GM08714 (cell line): ENCODE data around the gene TFCP2.
"Not testable (repeated sequence)": the region's sequence is repeated elsewhere in the genome, so short reads cannot be mapped to it uniquely, and the experiment has no call there.

Experiments used
- H3K4me3 ChIP-seq: fragments of 200-500 bp; sonication (Bioruptor generic); 2 replicates; pipeline ENCODE4 v1.5.1; 2014; ENCODE audit warnings: mild to moderate bottlenecking, low read length, inconsistent platforms
- ZNF274 ChIP-seq: IDR thresholded peaks from 2 replicates; pipeline ENCODE4 v1.6.1; 2012; ENCODE audit warnings: mild to moderate bottlenecking, low read depth, low read length

TFCP2 gene

DNA sequence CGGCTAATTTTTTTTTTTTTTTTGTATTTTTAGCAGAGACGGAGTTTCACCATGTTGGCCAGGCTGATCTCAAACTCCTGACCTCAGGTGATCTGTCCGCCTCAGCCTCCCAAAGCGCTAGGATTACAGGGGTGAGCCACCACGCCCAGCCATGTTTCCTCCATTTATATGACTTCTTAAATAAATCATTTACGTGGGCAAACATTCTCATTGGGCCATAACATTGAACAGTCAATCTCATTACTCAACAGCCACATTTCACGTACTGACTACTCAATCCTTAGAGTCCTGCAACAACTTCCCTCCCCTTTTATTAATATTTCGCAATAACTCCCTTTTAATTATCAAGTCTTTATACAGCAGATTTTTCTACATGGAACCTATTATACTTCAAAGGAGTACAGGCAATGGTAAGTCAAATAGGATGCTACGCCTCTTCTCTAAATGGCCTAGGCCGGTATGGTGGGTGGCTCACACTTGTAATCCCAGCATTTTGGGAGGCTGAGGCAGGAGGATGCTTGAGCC, 82.2 kb downstream of the TFCP2 start:
- TF ChIP-seq ZNF274 = no peak
- no peak overlapping the region for H3K4me3 ChIP-seq

DNA sequence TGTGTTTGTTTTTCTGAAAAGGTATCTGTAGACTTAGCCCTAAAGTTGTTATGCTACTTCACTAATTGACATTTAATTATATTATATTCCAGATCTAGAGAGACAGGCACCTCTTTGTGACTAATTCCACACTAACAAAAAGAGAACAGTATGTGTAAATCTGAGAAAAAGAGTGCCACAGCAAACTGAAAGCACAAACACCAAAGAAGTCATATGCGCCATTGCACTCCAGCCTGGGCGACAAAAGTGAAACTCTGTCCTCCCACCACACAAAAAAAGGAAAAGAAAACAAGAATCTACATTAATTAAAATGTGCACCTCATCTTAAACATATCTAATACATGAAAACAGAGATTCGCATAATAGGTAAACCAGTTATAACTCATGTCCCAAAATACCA, 85.1 kb downstream of the TFCP2 start:
- no peak overlapping the region for H3K4me3 ChIP-seq
- no peak for TF ChIP-seq ZNF274

DNA sequence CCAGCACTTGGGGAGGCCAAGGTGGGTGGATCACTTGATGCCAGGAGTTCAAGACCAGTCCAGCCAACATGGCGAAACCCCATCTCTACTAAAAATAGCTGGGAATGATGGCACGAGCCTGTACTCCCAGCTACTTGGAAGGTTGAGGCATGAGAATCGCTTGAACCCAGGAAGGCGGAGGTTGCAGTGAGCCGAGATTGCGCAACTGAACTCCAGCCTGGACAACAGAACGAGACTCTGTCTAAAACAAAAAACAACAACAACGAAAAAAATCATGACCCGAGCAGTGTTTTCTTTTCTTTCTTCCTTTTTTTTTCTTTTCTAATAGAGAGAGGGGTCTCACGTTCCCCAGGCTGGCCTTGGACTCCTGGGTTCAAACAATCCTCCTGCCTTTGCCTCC, 86.0 kb downstream of the TFCP2 start:
- H3K4me3 ChIP-seq = no peak overlapping the region
- TF ChIP-seq ZNF274 = no peak

DNA sequence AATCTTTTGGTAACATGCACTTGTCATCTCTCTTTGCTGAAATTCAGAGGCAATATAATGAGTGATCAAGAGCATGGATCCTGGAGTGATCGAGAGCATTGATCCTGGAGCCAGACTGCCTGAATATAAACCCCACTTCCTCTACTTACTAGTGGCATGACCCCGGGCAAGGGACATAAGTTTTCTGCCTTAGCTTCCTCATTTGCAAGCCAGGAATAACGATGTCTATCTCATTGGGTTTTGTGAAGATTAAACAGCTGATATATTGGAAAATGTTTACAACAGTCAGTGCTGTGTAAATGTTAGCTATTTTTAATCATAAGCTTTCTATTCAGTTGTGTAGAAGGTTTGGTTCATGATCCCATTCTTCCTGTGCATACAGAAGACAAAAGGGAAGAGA, 87.2 kb downstream of the TFCP2 start:
- H3K4me3 ChIP-seq = no peak overlapping the region
- no peak for TF ChIP-seq ZNF274

DNA sequence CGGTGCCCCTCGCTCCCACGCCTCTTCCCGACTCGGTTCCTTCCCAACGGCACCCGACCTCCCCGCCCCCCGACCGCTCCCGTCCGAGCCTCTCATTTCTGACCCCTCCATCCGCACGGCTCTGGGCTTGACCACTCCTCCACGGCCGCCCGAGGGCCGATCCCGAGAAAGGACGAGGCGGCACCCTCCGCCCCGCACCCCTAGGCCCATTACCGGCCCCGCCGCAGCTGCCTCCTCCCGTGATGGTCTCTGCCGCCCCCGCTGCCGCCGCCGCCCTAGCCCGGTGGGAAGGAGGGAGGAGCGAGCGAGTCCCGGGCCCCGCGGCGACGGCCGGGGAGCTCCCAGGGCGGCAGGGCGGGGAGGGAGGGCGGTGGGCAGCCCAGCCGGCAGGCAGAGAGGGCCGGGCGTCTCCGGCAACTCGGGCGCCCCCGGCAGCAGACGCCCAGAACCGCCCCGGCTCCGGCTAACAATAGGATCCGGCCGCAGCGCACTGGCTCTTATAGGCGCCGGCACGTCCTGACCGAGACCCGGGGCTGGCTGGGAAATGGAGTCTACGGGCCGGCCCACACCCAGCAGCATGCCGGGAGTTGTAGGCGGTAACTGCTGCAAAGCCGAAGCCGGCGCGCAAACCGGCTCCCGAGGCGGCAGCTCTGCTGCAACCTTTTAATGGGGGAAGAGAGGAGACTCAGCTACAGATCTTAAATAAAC, 89.7 kb downstream of the TFCP2 start, which contains the start of gene CSRNP2:
TSS of gene CSRNP2 (minus strand) at position 471 of the 708 bp plus-strand sequence. CDS start 7,035 bp downstream, outside the sequence.
- TF ChIP-seq ZNF274 = no peak
- peak within 1 kb of the TSS; percentile 83 for H3K4me3 ChIP-seq

DNA sequence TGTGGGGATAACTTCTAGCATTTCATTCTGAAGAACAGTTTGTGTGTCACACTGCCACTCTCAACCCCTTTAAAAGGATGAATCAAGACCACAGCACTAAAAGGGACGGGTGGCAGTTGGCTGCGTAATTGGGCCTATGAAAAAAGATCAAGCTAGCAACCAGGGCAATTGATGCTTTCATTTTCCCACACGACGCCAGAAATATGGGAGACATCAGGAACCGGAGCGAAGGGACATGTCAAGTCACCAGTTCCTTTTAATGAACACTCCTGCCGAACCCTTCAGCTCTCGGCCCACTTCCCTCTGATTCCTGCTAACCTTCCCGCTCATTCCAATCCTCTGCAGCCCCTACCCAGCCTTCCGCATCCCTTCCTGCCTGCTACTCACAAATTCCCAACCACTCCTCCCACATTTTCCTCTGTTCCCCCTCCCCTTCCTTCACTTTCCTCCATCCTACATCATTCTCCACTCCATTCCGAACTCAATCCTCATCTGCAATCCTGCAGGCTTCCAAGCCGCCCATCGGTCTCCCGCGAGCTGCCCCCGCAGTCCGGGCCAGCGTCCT, 90.3 kb downstream of the TFCP2 start:
- TF ChIP-seq ZNF274 = no peak
- peak overlapping the region; percentile 83 for H3K4me3 ChIP-seq

DNA sequence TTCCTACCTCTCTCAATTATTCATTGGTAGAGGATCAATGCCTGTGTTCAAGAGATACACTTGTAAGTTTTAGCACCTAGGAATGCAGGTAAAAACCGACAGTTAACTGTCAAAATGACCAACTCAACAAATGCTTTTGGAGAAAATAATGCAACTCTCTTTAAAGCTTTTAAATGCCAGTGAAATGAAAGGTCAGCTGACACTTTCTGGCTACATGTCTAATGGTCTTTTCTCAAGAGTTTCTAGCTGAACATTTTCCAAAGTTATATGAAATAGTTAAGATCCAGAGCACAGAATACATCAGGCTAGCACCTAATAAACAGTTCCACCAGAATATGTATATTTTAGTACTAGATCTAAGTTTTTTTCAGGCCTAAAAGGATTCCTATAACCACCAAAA, 91.5 kb downstream of the TFCP2 start:
- no peak for TF ChIP-seq ZNF274

DNA sequence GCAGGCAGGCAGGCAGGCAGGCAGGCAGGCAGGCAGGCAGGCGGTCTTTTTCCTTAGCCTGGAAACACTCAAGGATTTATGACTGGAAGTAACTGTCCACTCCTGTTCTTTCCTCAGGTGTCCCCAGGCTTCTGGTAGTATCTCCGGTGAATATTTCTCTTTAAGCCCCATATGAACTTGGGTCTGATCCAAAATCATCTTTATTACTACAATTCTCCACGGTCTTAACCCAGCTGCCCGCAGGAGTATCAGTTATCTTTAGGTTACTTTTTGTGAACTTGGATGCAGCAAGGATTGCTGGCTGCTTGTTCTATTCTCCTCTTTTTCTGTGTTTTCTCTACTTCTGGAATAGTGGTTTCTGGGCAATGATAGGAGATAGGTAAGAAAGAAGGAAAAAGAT, 92.8 kb downstream of the TFCP2 start:
- no peak for TF ChIP-seq ZNF274
- H3K4me3 ChIP-seq = no peak overlapping the region

More for the DNA sequence above, 91.5 kb downstream of the TFCP2 start:
- no peak overlapping the region for H3K4me3 ChIP-seq

DNA sequence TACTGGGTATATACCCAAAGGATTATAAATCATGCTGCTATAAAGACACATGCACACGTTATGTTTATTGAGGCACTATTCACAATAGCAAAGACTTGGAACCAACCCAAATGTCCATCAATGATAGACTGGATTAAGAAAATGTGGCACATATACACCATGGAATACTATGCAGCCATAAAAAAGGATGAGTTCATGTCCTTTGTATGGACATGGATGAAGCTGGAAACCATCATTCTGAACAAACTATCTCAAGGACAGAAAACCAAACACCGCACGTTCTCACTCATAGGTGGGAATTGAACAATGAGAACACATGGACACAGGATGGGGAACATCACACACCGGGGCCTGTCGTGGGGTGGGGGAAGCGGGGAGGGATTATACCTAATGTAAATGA, 94.1 kb downstream of the TFCP2 start:
- not testable (repeated sequence) for H3K4me3 ChIP-seq

DNA sequence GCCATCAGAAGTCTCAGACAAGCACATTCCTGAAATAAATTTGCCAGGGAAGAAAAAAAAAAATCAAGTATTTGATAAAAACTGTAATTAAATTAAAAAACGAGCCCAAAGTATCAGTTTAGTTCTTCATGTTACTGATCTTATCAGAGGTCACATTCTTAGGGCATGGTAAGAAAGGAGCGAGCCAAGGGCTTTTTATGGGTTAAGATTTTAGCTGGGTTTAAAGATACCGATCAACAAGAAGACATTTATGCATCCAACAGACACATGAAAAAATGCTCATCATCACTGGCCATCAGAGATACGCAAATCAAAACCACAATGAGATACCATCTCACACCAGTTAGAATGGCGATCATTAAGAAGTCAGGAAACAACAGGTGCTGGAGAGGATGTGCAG, 94.6 kb downstream of the TFCP2 start:
- not testable (repeated sequence) for H3K4me3 ChIP-seq

DNA sequence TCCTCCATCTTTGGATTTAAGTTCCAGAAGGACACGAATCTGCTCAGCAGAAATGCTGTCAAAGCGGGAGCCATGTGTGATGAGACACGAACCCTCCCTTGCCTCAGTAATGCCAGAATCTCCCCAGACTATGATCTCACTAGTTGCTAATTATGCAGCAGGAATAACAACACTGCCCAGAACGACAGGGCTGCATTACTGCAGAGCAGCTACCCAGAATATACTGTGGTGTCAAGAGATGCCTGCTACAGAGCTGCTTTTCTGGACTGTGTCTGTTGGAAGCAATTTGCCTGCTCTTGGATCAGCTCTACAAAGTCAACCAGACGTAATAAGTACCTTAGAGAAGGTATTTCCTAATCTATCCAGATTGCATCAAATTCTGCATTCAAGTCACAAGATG, 95.0 kb downstream of the TFCP2 start:
- TF ChIP-seq ZNF274 = no peak
- no peak overlapping the region for H3K4me3 ChIP-seq

DNA sequence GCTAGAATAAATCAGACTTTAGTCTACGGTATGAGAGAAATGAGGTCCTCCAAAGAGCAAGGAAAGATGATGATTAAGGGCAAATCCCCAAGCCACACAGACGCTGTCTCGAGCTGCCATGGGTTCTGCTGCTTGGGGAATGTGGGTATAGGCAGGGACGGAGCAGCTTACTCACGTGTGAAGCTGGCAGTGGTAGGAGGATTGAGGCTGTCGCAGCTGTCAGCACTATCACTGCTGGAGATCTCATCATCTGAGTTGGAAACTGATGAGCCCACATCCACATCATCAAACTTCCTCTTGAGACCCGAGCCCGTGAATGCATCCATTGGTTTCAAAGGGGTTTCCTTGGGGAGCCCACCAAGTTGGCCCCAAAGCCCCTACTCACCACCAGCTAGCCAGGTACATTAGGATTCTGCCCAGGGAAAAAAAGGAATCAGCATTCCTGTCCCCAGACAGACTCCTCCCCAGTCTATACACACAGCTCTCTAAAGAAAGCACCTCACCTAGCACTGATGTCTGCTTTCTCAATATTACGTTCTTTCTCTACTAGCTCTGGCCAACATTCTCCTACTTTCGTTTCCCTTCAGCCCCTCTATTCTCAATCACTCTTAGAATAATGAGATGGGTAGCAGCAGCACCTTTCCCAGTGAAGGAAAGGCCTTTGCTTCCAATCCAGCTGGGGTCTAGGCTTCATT, 96.6 kb downstream of the TFCP2 start:
- H3K4me3 ChIP-seq = no peak overlapping the region
- no peak for TF ChIP-seq ZNF274

DNA sequence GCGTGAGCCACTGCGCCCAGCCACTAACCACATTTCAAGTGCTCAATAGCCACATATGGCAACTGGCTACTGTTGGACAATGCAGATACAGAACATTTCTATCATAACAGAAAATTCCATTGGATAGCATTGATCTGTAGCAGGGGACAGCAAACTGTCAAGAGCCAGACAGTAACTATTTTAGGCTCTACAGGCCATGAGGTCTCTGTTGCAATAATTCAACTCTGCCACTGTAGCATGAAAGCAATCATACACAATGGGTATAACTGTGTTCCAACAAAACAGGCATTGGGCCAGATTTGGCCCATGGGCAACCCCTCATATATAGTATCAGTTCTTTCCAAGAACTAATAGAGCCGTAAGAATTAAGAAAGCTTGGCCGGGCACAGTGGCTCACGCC, 97.5 kb downstream of the TFCP2 start:
- no peak overlapping the region for H3K4me3 ChIP-seq
- no peak for TF ChIP-seq ZNF274

DNA sequence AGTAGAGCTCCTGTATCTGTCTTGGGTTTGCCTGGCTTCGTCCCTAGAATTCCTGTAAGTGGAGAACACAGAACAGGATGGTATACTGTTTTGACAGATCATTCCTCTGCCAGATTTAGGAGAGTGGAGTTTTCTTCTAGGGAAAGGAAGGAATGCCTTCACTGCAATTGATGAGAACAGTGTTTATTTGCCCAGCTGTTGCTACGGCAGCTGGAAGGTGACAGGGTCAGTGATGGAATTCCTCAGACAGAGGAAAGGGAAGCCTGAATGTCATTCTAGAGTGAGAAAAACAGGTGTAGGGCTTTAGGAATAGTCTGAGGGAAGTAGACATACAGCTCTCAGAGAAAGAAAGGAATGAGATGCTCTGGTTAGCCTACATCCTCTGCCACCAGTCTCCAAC, 101.3 kb downstream of the TFCP2 start:
- no peak for TF ChIP-seq ZNF274

DNA sequence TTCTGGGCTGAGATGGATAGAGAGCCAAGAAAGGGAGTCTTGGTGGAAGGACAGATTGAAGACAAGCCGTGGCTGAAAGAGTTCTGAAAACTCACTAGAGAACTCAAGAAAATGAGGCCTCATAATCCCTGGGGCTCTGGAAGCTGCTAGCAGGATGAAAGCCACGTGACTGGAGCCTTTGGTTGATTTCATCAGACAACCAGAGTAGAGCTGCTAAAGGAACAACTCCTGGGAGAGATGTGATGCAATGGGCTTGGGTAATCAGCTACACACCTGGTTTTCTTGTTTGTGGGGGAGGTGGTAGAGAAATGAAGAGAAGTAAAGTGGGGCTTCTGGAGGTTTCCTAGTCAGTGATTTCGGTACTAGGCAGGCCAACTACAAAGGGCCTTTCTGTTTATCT, 102.9 kb downstream of the TFCP2 start:
- no peak for TF ChIP-seq ZNF274
- no peak overlapping the region for H3K4me3 ChIP-seq

More for the DNA sequence above, 101.3 kb downstream of the TFCP2 start:
- H3K4me3 ChIP-seq = no peak overlapping the region
